HEK293 (cell line): ENCODE measurements around the gene ZNF563.

Experiments
- EGR2 ChIP-seq: fragments of 450-650 bp; formaldehyde crosslinking; IDR thresholded peaks from 2 replicates; pipeline ENCODE4 v1.5.1; 2016; ENCODE audit warnings: low read depth, missing biosample characterization, missing genetic modification characterization
- GLIS2 ChIP-seq: fragments of 450-650 bp; formaldehyde crosslinking; IDR thresholded peaks from 2 replicates; pipeline ENCODE4 v1.5.1; 2016; ENCODE audit warnings: missing biosample characterization, missing genetic modification characterization
- HOXD13 ChIP-seq: sonication (generic); formaldehyde crosslinking; IDR thresholded peaks from 2 replicates; pipeline ENCODE4 v1.8.0; 2022; ENCODE audit warnings: missing genetic modification reagents, borderline replicate concordance
- KLF16 ChIP-seq: fragments of 450-650 bp; formaldehyde crosslinking; IDR thresholded peaks from 2 replicates; pipeline ENCODE4 v1.5.1; 2017; ENCODE audit warnings: missing biosample characterization, missing genetic modification characterization
- KLF9 ChIP-seq: fragments of 450-650 bp; formaldehyde crosslinking; IDR thresholded peaks from 2 replicates; pipeline ENCODE4 v1.5.1; 2016; ENCODE audit warnings: missing biosample characterization, missing genetic modification characterization, low read depth
- OVOL3 ChIP-seq: fragments of 450-650 bp; formaldehyde crosslinking; IDR thresholded peaks from 2 replicates; pipeline ENCODE4 v1.5.1; 2016; ENCODE audit warnings: missing biosample characterization, missing genetic modification characterization
- SCRT1 ChIP-seq: fragments of 450-650 bp; formaldehyde crosslinking; IDR thresholded peaks from 2 replicates; pipeline ENCODE4 v1.5.1; 2016; ENCODE audit warnings: missing biosample characterization, missing genetic modification characterization, borderline replicate concordance
- TCF7L2 ChIP-seq: IDR thresholded peaks from 2 replicates; pipeline ENCODE4 v1.6.1; 2011; ENCODE audit warnings: low read depth, mild to moderate bottlenecking, inconsistent platforms, low read length, moderate library complexity, borderline replicate concordance
- ZBTB11 ChIP-seq: fragments of 450-650 bp; formaldehyde crosslinking; conservative IDR thresholded peaks from 2 replicates; pipeline ENCODE4 v1.5.1; 2016; ENCODE audit warnings: low read depth, missing biosample characterization, missing genetic modification characterization
- ZBTB20 ChIP-seq: fragments of 450-650 bp; formaldehyde crosslinking; IDR thresholded peaks from 2 replicates; pipeline ENCODE4 v1.5.1; 2016; ENCODE audit warnings: missing biosample characterization, missing genetic modification characterization
- ZBTB21 ChIP-seq: fragments of 450-650 bp; formaldehyde crosslinking; IDR thresholded peaks from 2 replicates; pipeline ENCODE4 v1.5.1; 2017; ENCODE audit warnings: missing biosample characterization, missing genetic modification characterization
- ZFHX2 ChIP-seq: fragments of 450-650 bp; formaldehyde crosslinking; conservative IDR thresholded peaks from 2 replicates; pipeline ENCODE4 v1.5.1; 2016; ENCODE audit warnings: missing biosample characterization, missing genetic modification characterization
- ZNF133 ChIP-seq: fragments of 450-650 bp; formaldehyde crosslinking; IDR thresholded peaks from 2 replicates; pipeline ENCODE4 v1.5.1; 2016; ENCODE audit warnings: missing biosample characterization, missing genetic modification characterization
- ZNF146 ChIP-seq: fragments of 450-650 bp; formaldehyde crosslinking; IDR thresholded peaks from 2 replicates; pipeline ENCODE4 v1.5.1; 2016; ENCODE audit warnings: missing biosample characterization, missing genetic modification characterization
- ZNF214 ChIP-seq: fragments of 450-650 bp; formaldehyde crosslinking; IDR thresholded peaks from 2 replicates; pipeline ENCODE4 v1.5.1; 2017; ENCODE audit warnings: missing biosample characterization, mild to moderate bottlenecking, missing genetic modification characterization, borderline replicate concordance
- ZNF221 ChIP-seq: fragments of 450-650 bp; formaldehyde crosslinking; IDR thresholded peaks from 2 replicates; pipeline ENCODE4 v1.5.1; 2017; ENCODE audit warnings: missing biosample characterization, missing genetic modification characterization, borderline replicate concordance
- ZNF280C ChIP-seq: fragments of 450-650 bp; formaldehyde crosslinking; IDR thresholded peaks from 2 replicates; pipeline ENCODE4 v1.5.1; 2016; ENCODE audit warnings: missing biosample characterization, missing genetic modification characterization
- ZNF311 ChIP-seq: fragments of 450-650 bp; formaldehyde crosslinking; IDR thresholded peaks from 2 replicates; pipeline ENCODE4 v1.5.1; 2017; ENCODE audit warnings: missing biosample characterization, missing genetic modification characterization, borderline replicate concordance
- ZNF391 ChIP-seq: fragments of 450-650 bp; formaldehyde crosslinking; IDR thresholded peaks from 2 replicates; pipeline ENCODE4 v1.5.1; 2016; ENCODE audit warnings: low read depth, missing biosample characterization, missing genetic modification characterization, borderline replicate concordance
- ZNF398 ChIP-seq: fragments of 450-650 bp; formaldehyde crosslinking; IDR thresholded peaks from 2 replicates; pipeline ENCODE4 v1.5.1; 2017; ENCODE audit warnings: missing biosample characterization, missing genetic modification characterization
- ZNF501 ChIP-seq: fragments of 450-650 bp; formaldehyde crosslinking; IDR thresholded peaks from 2 replicates; pipeline ENCODE4 v1.5.1; 2016; ENCODE audit warnings: missing biosample characterization, missing genetic modification characterization
- ZNF529 ChIP-seq: fragments of 450-650 bp; formaldehyde crosslinking; IDR thresholded peaks from 2 replicates; pipeline ENCODE4 v1.5.1; 2017; ENCODE audit warnings: missing genetic modification characterization, missing biosample characterization; ENCODE audit not compliant: insufficient replicate concordance
- ZNF549 ChIP-seq: fragments of 450-650 bp; IDR thresholded peaks from 2 replicates; pipeline ENCODE4 v1.5.1; 2018; ENCODE audit warnings: missing biosample characterization, missing genetic modification characterization, mild to moderate bottlenecking, inconsistent platforms, moderate library complexity
- ZNF623 ChIP-seq: fragments of 450-650 bp; formaldehyde crosslinking; IDR thresholded peaks from 2 replicates; pipeline ENCODE4 v1.5.1; 2016; ENCODE audit warnings: missing biosample characterization, missing genetic modification characterization
- ZNF645 ChIP-seq: fragments of 450-650 bp; formaldehyde crosslinking; IDR thresholded peaks from 2 replicates; pipeline ENCODE4; 2016; ENCODE audit warnings: missing biosample characterization, missing genetic modification characterization
- ZNF664 ChIP-seq: fragments of 450-650 bp; formaldehyde crosslinking; IDR thresholded peaks from 2 replicates; pipeline ENCODE4 v1.5.1; 2016; ENCODE audit warnings: missing biosample characterization, missing genetic modification characterization
- ZNF701 ChIP-seq: fragments of 450-650 bp; formaldehyde crosslinking; IDR thresholded peaks from 2 replicates; pipeline ENCODE4 v1.5.1; 2016; ENCODE audit warnings: missing biosample characterization, missing genetic modification characterization
- ZNF707 ChIP-seq: fragments of 450-650 bp; formaldehyde crosslinking; IDR thresholded peaks from 2 replicates; pipeline ENCODE4 v1.5.1; 2016; ENCODE audit warnings: missing biosample characterization, missing genetic modification characterization
- ZNF777 ChIP-seq: fragments of 450-650 bp; formaldehyde crosslinking; IDR thresholded peaks from 2 replicates; pipeline ENCODE4 v1.5.1; 2017; ENCODE audit warnings: missing biosample characterization, missing genetic modification characterization, borderline replicate concordance
- ZNF843 ChIP-seq: fragments of 450-650 bp; formaldehyde crosslinking; IDR thresholded peaks from 2 replicates; pipeline ENCODE4 v1.5.1; 2016; ENCODE audit warnings: missing biosample characterization, missing genetic modification characterization
- ZSCAN16 ChIP-seq: fragments of 450-650 bp; formaldehyde crosslinking; IDR thresholded peaks from 2 replicates; pipeline ENCODE4 v1.5.1; 2016; ENCODE audit warnings: missing biosample characterization, missing genetic modification characterization
- ZSCAN30 ChIP-seq: fragments of 450-650 bp; IDR thresholded peaks from 2 replicates; pipeline ENCODE4 v1.5.1; 2018; ENCODE audit warnings: missing biosample characterization, mild to moderate bottlenecking, missing genetic modification characterization, moderate library complexity

ZNF563 gene

GRCh38 chr19:12365236-12366162, 32.1 kb upstream of the ZNF563 start, which contains the start of gene ZNF442 (continued):
- TF ChIP-seq ZBTB21 (tag by site-specific recombination) (no peak), ZNF707 (tag by site-specific recombination) (no peak), EGR2 (tag by site-specific recombination) (no peak), ZNF146 (tag by site-specific recombination) (no peak), ZNF398 (no peak), ZBTB11 (tag by site-specific recombination) (no peak), ZNF501 (tag by site-specific recombination) (no peak), ZNF214 (tag by site-specific recombination) (no peak), ZSCAN30 (no peak), ZNF133 (tag by site-specific recombination) (no peak), ZNF843 (tag by site-specific recombination) (no peak), GLIS2 (tag by site-specific recombination) (peak; percentile 65), ZNF529 (no peak), ZNF623 (tag by site-specific recombination) (no peak), ZNF549 (tag by site-specific recombination) (no peak), TCF7L2 (no peak), ZNF221 (tag by site-specific recombination) (no peak), ZNF664 (tag by site-specific recombination) (no peak), ZFHX2 (tag by site-specific recombination) (no peak), ZNF701 (tag by site-specific recombination) (no peak), KLF16 (tag by site-specific recombination) (no peak), ZNF280C (tag by site-specific recombination) (no peak), ZNF645 (tag by site-specific recombination) (no peak), SCRT1 (tag by site-specific recombination) (no peak), ZNF391 (tag by site-specific recombination) (no peak), KLF9 (no peak), ZNF777 (tag by site-specific recombination) (0 out of 2 replicates have a peak, but pooled peaks have one; percentile 11), ZSCAN16 (tag by site-specific recombination) (no peak), OVOL3 (tag by site-specific recombination) (no peak), HOXD13 (no peak), ZBTB20 (tag by site-specific recombination) (peak; percentile 63; the same call in 1 of the 2 replicates), ZNF311 (no peak)
